K562 (cell line): ENCODE results near the gene TMEM203. TPM values are rescaled to one million over a fixed set of nuclear protein-coding genes. Genes with fewer than 3 reads are reported as not detected.

Experiments used
- ATAC-seq: fragments of 200-7000 bp; cut with Tn5 transposase; 3 replicates; pipeline ENCODE4 v1.9.1; 2020; ENCODE audit warnings: moderate library complexity
- BruUV-seq: library from RNA; stranded (reverse); fragments of 400-500 nt; replicated peaks from 2 replicates; lab custom pipeline; 2021; lab: Mats Ljungman, UMichigan
- CTCF ChIA-PET: fragments of 300-600 bp; formaldehyde crosslinking; extraction: SDS; loops from one replicate; lab custom pipeline; 2021; ENCODE audit warnings: low intra/inter-chr PET ratio; lab: Yijun Ruan, JAX
- POLR2A ChIA-PET: fragments of 300-600, 350-650 bp; sonication (Branson Sonifier 250); formaldehyde crosslinking; extraction: SDS; loops from one replicate; lab custom pipeline; 2021; ENCODE audit warnings: antibody characterized with exemption, inconsistent platforms; lab: Yijun Ruan, JAX
- DNase-seq, 4 experiments: peaks; one replicate each; pipeline versions ENCODE4 v3.0.0 to v3.0.0-alpha.2; 2011 to 2018; ENCODE audit warnings: low spot score in 3 of 4, mixed read lengths in 3 of 4; ENCODE audit errors: extremely low read depth in 1 of 4
- FAIRE-seq: peaks from 2 replicates; lab custom pipeline; 2011; peaks lifted over from hg19 to GRCh38; lab: Jason Lieb, UNC
- H2AFZ ChIP-seq: 2 replicates; pipeline ENCODE4 v1.6.0; 2011; ENCODE audit warnings: low read depth, low read length, control low read depth, inconsistent platforms
- H3K27ac ChIP-seq: fragments of 200-600 bp; 3 replicates; pipeline ENCODE4 v1.8.0; 2011; ENCODE audit warnings: low read depth, mild to moderate bottlenecking, control low read depth, inconsistent platforms, low read length, moderate library complexity, mixed read lengths; ENCODE audit errors: extremely low read depth
- H3K27me3 ChIP-seq, 2 experiments: fragments of 300-600 bp in 1 of 2; 2 replicates in 1 of 2; 3 replicates in 1 of 2; pipeline versions ENCODE4 v1.6.0 to v1.8.0; 2011; ENCODE audit warnings: inconsistent platforms in 2 of 2, low read length in 2 of 2, mild to moderate bottlenecking in 1 of 2, mixed read lengths in 1 of 2, moderate library complexity in 1 of 2; ENCODE audit not compliant: control insufficient read depth in 2 of 2, insufficient read depth in 2 of 2
- H3K36me3 ChIP-seq: fragments of 300-600 bp; 3 replicates; pipeline ENCODE4 v1.8.0; 2011; ENCODE audit warnings: mild to moderate bottlenecking, low read length, inconsistent platforms; ENCODE audit not compliant: control insufficient read depth, insufficient read depth
- H3K4me1 ChIP-seq, 2 experiments: fragments of 200-600 bp in 1 of 2; replicated peaks in 1 of 2; 2 replicates in 1 of 2; 3 replicates in 1 of 2; pipeline versions ENCODE4 v1.5.1 to v1.8.0; 2011; ENCODE audit warnings: inconsistent platforms in 2 of 2, low read length in 2 of 2, mild to moderate bottlenecking in 1 of 2, mixed read lengths in 1 of 2, moderate library complexity in 1 of 2; ENCODE audit not compliant: control insufficient read depth in 2 of 2, insufficient read depth in 2 of 2
- H3K4me2 ChIP-seq: 2 replicates; pipeline ENCODE4 v1.6.1; 2011; ENCODE audit warnings: low read length, control low read depth, inconsistent platforms, mixed read lengths; ENCODE audit not compliant: insufficient read depth
- H3K4me3 ChIP-seq: fragments of 200-600 bp; sonication (generic), shearing (Covaris generic); 2 replicates; pipeline ENCODE4 v1.5.1; 2016; ENCODE audit warnings: control low read depth, inconsistent platforms
- H3K79me2 ChIP-seq: fragments of 200-600 bp; 3 replicates; pipeline ENCODE4 v1.8.0; 2011; ENCODE audit warnings: low read length, inconsistent platforms; ENCODE audit not compliant: control insufficient read depth, insufficient read depth
- H3K9ac ChIP-seq, 2 experiments: 2 replicates each; pipeline versions ENCODE4 v1.6.0 to v1.6.1; 2011; ENCODE audit warnings: low read depth in 2 of 2, low read length in 2 of 2, control low read depth in 1 of 2, inconsistent platforms in 1 of 2, mild to moderate bottlenecking in 1 of 2, mixed read lengths in 1 of 2; ENCODE audit not compliant: insufficient read depth in 1 of 2
- H3K9me1 ChIP-seq: one replicate; pipeline ENCODE4 v1.6.0; 2011; ENCODE audit warnings: inconsistent platforms, mild to moderate bottlenecking, low read length, moderate library complexity; ENCODE audit not compliant: control insufficient read depth, insufficient read depth
- H3K9me3 ChIP-seq: replicated peaks from 2 replicates; pipeline ENCODE4 v1.5.1; 2011; ENCODE audit warnings: low read depth, low read length, inconsistent platforms; ENCODE audit not compliant: control insufficient read depth, insufficient read depth
- H4K20me1 ChIP-seq: replicated peaks from 2 replicates; pipeline ENCODE4 v1.6.1; 2011; ENCODE audit warnings: low read length, inconsistent platforms, mixed read lengths; ENCODE audit not compliant: control insufficient read depth, insufficient read depth
- WGBS: fragments of 100-300 bp; shearing (Covaris generic); methylation state at CpG from one replicate; pipeline ENCODE4 v1.1.6; 2016; ENCODE audit warnings: low coverage, mixed read lengths; ENCODE audit not compliant: insufficient coverage; ENCODE audit errors: missing lambda C conversion rate; 5-methylcytosine and 5-hydroxymethylcytosine counted together
- in situ Hi-C: fragments of 300-500 bp; cut with MboI; formaldehyde crosslinking; loops from 4 replicates; pipeline ENCODE4 v1.15.0; 2018; ENCODE audit warnings: inconsistent platforms, mixed read lengths
- intact Hi-C: fragments of 100-400 bp; cut with micrococcal nuclease; formaldehyde crosslinking; loops from 2 replicates; pipeline ENCODE4 v1.14.2; 2022
- polyA plus RNA-seq, 8 experiments: library from polyadenylated mRNA; depleted of rRNA in 4 of 8; stranded (reverse) in 5 of 8; unstranded in 3 of 8; fragments of >200 nt; fragmentation: Nextera tagmentation in 2 of 8; fragmentation: Illumina TruSeq in 1 of 8; extraction: Ambion mirVana in 2 of 8; extraction: Trizol in 1 of 8; gene quantifications; 2 replicates each; pipeline versions ENCODE4 v1.2.1 to v1.2.3, GENCODE V29; 2011 to 2014; ENCODE audit warnings: inconsistent platforms in 1 of 8, missing spikeins in 1 of 8
- total RNA-seq, 7 experiments: library from RNA; depleted of rRNA in 6 of 7; stranded (reverse); fragments of >200 nt in 6 of 7; fragmentation: Illumina TruSeq in 2 of 7; extraction: Trizol in 2 of 7; gene quantifications; 2 replicates each; pipeline versions ENCODE4 v1.2.1 to v1.2.3, GENCODE V29; 2011 to 2021; ENCODE audit warnings: low replicate concordance in 1 of 7
- TF ChIP-seq, protein P1 (sequence below), 2 experiments: fragments of 250-450 bp in 1 of 2; fragments of 450-650 bp in 1 of 2; sonication (Bioruptor Pico) in 1 of 2; IDR thresholded peaks; 2 replicates each; pipeline versions ENCODE4 v1.6.1 to v1.8.0; 2016 to 2021; ENCODE audit warnings: mild to moderate bottlenecking in 2 of 2, moderate library complexity in 2 of 2, missing compliant biosample characterization in 1 of 2, missing genetic modification characterization in 1 of 2

The TMEM203 gene
- total and polyA plus RNA-seq, 9 of the 15 experiments (the other 6 are each of a cell fraction or from before 2014, with no cell fraction given): 8.8 to 59.5 (median 37.6) TPM

DNA sequence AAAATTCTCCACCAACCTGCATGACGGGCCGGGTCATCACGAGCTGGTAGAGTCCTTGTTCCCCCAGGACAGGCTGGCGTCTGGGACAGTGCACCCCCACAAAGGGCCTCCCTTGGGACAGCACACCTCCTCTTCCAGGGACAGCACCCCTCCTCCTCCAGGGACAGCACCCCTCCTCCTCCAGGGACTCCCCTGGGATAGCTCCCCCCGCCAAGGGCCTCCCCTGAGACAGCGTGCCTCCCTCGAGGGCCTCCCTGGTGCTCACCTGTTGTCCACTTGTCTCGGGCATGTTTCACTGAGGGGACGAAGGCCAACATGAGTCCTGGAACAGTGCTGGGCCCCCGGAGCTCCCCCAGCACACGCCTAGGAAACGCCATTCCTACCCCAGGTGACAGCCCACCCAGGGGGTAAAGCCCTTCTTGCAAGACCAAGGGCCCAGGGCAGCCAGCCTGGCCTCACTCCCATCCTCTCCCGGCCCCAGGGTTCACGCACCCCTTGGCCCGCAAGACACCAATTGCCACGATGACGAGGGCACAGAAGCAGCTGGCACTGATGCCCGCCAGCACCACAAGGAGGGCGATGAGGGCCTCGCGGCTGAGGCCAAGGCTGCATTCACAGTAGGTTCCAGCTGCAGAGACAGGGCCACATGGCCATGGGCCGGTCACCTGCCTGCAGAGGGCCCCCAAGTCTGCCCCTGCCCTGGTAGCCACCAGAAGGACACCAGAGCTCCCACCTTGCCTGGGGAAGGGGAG, 34.1 kb downstream of the TMEM203 start:
- peaks cover 0 to 93% of the 10 kb centered on the region in 2 experiments; a peak in 2 of 5 replicates for H3K4me1 ChIP-seq
- FAIRE-seq: no peak
- H3K4me2 ChIP-seq: no peak overlapping the region
- TF ChIP-seq, protein P1, sequence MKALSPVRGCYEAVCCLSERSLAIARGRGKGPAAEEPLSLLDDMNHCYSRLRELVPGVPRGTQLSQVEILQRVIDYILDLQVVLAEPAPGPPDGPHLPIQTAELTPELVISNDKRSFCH (CRISPR knock-in tag; IDR thresholded peaks at IDR 0.05): no peak
- TF ChIP-seq, protein P1 (tag; IDR thresholded peaks at IDR 0.05): no peak
- ATAC-seq: no peak
- H3K9me1 ChIP-seq: no peaks in the 10 kb centered on the region
- intact Hi-C loops (no loop called here), in situ Hi-C loops (no loop called here)
- H3K9me3 ChIP-seq: no peaks in the 10 kb centered on the region
- WGBS: 24% methylated on average over 19 of the region's 22 CpGs
- peak in 1 of 4 experiments; percentile 10 for DNase-seq
- peak overlapping the region in 1 of 2 experiments; percentile 9; a peak in 2 of 4 replicates for H3K9ac ChIP-seq
- peaks cover 3% of the 10 kb centered on the region; the same call in 1 of the 2 replicates for H4K20me1 ChIP-seq
- no peaks in the 10 kb centered on the region for H3K79me2 ChIP-seq
- CTCF ChIA-PET: no interaction called here
- H3K27ac ChIP-seq: no peak overlapping the region
- H2AFZ ChIP-seq: no peak overlapping the region
- POLR2A ChIA-PET: interaction anchor here (0.6 to 1.6 kb wide), 8 partner anchors 9 to 128 kb away, joined by 3 to 5 read pairs (median 4); partner anchors contain the start of gene TUBB4B
- H3K4me3 ChIP-seq: no peak overlapping the region
- peaks cover 22 to 33% of the 10 kb centered on the region in 2 experiments; a peak in 4 of 5 replicates for H3K27me3 ChIP-seq
- H3K36me3 ChIP-seq: no peaks in the 10 kb centered on the region
- no TSS peak for BruUV-seq
